Endothelial cell of umbilical vein (primary cell): Measurements from ENCODE around the gene TAS2R10.

Experiments used
- CTCF ChIP-seq, 2 donors: IDR thresholded peaks; 1 replicate in 1 of 2; 2 replicates in 1 of 2; pipeline ENCODE4 v1.5.1; 2011; ENCODE audit warnings: low read length in 2 of 2, mild to moderate bottlenecking in 2 of 2, moderate library complexity in 2 of 2, control low read depth in 1 of 2, inconsistent platforms in 1 of 2, low read depth in 1 of 2; ENCODE audit not compliant: insufficient read depth in 1 of 2; ENCODE audit errors: extremely low read depth in 1 of 2
- EZH2 ChIP-seq: IDR thresholded peaks from 2 replicates; pipeline ENCODE4 v1.6.1; 2012; ENCODE audit warnings: borderline replicate concordance, low read depth, mild to moderate bottlenecking, moderate library complexity, low read length, inconsistent platforms; ENCODE audit not compliant: severe bottlenecking
- JUN ChIP-seq: IDR thresholded peaks from 2 replicates; pipeline ENCODE4 v1.6.1; 2011; ENCODE audit warnings: borderline replicate concordance, low read depth; ENCODE audit not compliant: insufficient read length, insufficient read depth
- MAX ChIP-seq: IDR thresholded peaks from 2 replicates; pipeline ENCODE4 v1.6.1; 2011; ENCODE audit not compliant: insufficient read depth, insufficient read length
- MYC ChIP-seq: IDR thresholded peaks from one replicate; pipeline ENCODE4 v1.6.1; 2011; ENCODE audit warnings: mild to moderate bottlenecking, low read depth, low read length
- POLR2A ChIP-seq: IDR thresholded peaks from 2 replicates; pipeline ENCODE4 v1.6.1; 2012; ENCODE audit warnings: low read depth, mild to moderate bottlenecking, control low read depth, low read length

GRCh38 chr12:10863512-10864218 lies 37.5 kb upstream of the TAS2R10 start:
- TF ChIP-seq CTCF (IDR thresholded peaks at IDR 0.05; ENCODE audit: extremely low read depth in 1 of 2, insufficient read depth in 1 of 2, low read depth in 1 of 2, low read length in 2 of 2) (no peak), JUN (no peak), POLR2A (no peak), MYC (no peak), MAX (no peak), EZH2 (no peak)
